ENCODE data around the gene ETV4. TPM values are rescaled to one million over a fixed set of nuclear protein-coding genes. Genes with fewer than 3 reads are reported as not detected.

Gene ETV4
- total RNA-seq (2022; extraction: Qiagen RNA extraction), result 43.9 to 52.8 TPM (median 51.0 TPM) in 5 replicates

GRCh38 chr17:43546319-43547188 lies at the start of gene ETV4:
TSS of gene ETV4 (minus strand) at chr17:43546340. CDS start at chr17:43545617, 723 bp downstream.

GRCh38 chr17:43483674-43484551 lies 62.2 kb downstream of the ETV4 start, which contains the start of gene DHX8:
TSS of gene DHX8 (plus strand) at chr17:43483975. CDS start at chr17:43484038, 63 bp downstream.

Other genes starting within 250 kb of the ETV4 start
- gene ARL4D, start 147.3 kb downstream of the ETV4 start, total RNA-seq (2022; extraction: Qiagen RNA extraction), result 16.4 to 24.0 TPM (median 20.1 TPM) in 5 replicates
- 39.7 to 42.9 TPM (median 41.5 TPM) in 5 replicates for gene DHX8, start 62.4 kb downstream of the ETV4 start, total RNA-seq (2022; extraction: Qiagen RNA extraction)
- not detected in 5 replicates for gene MEOX1, start 115.6 kb upstream of the ETV4 start, total RNA-seq (2022; extraction: Qiagen RNA extraction)
- 0.04 to 0.07 TPM in 2 of 5 replicates, not detected in the others for gene SOST, start 212.5 kb upstream of the ETV4 start, total RNA-seq (2022; extraction: Qiagen RNA extraction)
- gene DUSP3, start 232.6 kb upstream of the ETV4 start, total RNA-seq (2022; extraction: Qiagen RNA extraction), result 59.1 to 64.1 TPM (median 61.0 TPM) in 5 replicates
- 0.02 TPM in 3 of 5 replicates, not detected in the others for gene CFAP97D1, start 234.1 kb upstream of the ETV4 start, total RNA-seq (2022; extraction: Qiagen RNA extraction)